NCI-H82 (cell line): ENCODE data around the gene WASHC3.

Experiments
- DNase-seq: peaks from one replicate; lab custom pipeline; 2025; lab: John Stamatoyannopoulos, UW

WASHC3 gene

GRCh38 chr12:101967506-101967905 is 94.3 kb downstream of the WASHC3 start:
- no peak for DNase-seq

DNA sequence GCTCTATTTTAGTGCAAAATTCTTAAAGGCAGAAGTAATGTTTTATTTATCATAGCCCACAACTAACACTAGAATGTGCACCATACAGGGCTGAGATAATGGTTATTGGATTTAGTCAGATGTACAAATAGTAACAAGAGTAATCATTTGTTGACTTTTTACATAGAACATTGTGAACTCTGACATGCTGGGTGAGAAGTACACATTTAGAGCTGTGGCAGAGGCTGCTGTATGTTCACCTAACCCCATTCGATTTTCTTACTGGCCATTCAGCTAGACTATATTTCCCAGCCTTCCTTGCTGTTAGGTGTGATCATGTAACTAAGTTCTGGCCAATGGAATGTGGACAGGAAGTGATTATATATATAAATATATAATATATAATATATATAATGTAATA is 95.3 kb downstream of the WASHC3 start:
- DNase-seq: no peak

GRCh38 chr12:101963697-101964096 is 98.1 kb downstream of the WASHC3 start:
- DNase-seq: no peak
